Measurements from ENCODE around the gene SSH3.

Gene SSH3

GRCh38 chr11:67272327-67273259, 30.7 kb upstream of the SSH3 start:
- no peak overlapping the region for H3K4me3 ChIP-seq (replicated peaks; ENCODE audit: low read depth, low read length)
- no peak for TF ChIP-seq CTCF (IDR thresholded peaks at IDR 0.05; ENCODE audit: low read depth, low read length, missing control alignments)
- DNase-seq (ENCODE audit: extremely low read depth, low read depth), result no peak

- no peak overlapping the region for H3K4me3 ChIP-seq (replicated peaks; ENCODE audit: low read depth, low read length)
- TF ChIP-seq CTCF (IDR thresholded peaks at IDR 0.05; ENCODE audit: low read depth, low read length, missing control alignments), result no peak
- no peak for DNase-seq (ENCODE audit: extremely low read depth, low read depth)
These were observed 29.9 kb upstream of the SSH3 start for GRCh38 chr11:67273260-67273990.

GRCh38 chr11:67274768-67275605, 28.3 kb upstream of the SSH3 start:
- no peak for DNase-seq (ENCODE audit: extremely low read depth, low read depth)
- no peak overlapping the region for H3K4me3 ChIP-seq (replicated peaks; ENCODE audit: low read depth, low read length)

GRCh38 chr11:67275606-67276409, 27.5 kb upstream of the SSH3 start:
- no peak overlapping the region for H3K4me3 ChIP-seq (replicated peaks; ENCODE audit: low read depth, low read length)
- TF ChIP-seq CTCF (IDR thresholded peaks at IDR 0.05; ENCODE audit: low read depth, low read length, missing control alignments), result no peak
- DNase-seq (ENCODE audit: extremely low read depth, low read depth), result no peak

More at GRCh38 chr11:67274768-67275605, 28.3 kb upstream of the SSH3 start:
- no peak for TF ChIP-seq CTCF (IDR thresholded peaks at IDR 0.05; ENCODE audit: low read depth, low read length, missing control alignments)

GRCh38 chr11:67276781-67277230, 26.5 kb upstream of the SSH3 start:
- no peak for DNase-seq (ENCODE audit: extremely low read depth, low read depth)
- peak; percentile 42 for TF ChIP-seq CTCF (IDR thresholded peaks at IDR 0.05; ENCODE audit: low read depth, low read length, missing control alignments)

More at GRCh38 chr11:67276781-67277230, 26.5 kb upstream of the SSH3 start:
- peak overlapping the region; percentile 39 for H3K4me3 ChIP-seq (replicated peaks; ENCODE audit: low read depth, low read length)
